Erythroblast (primary cell): Measurements from ENCODE around the gene GPR4.

Experiments used
- DNase-seq, 2 experiments: peaks; one replicate each; lab custom pipeline; 2025; lab: John Stamatoyannopoulos, UW
- GATA1 ChIP-seq: IDR thresholded peaks from 2 replicates; pipeline ENCODE4 v1.6.1; 2011; ENCODE audit warnings: low read depth, mild to moderate bottlenecking, control low read depth, low read length, moderate library complexity
- POLR2A ChIP-seq: IDR thresholded peaks from 2 replicates; pipeline ENCODE4 v1.6.1; 2011; ENCODE audit warnings: mild to moderate bottlenecking, low read length

Gene GPR4

DNA sequence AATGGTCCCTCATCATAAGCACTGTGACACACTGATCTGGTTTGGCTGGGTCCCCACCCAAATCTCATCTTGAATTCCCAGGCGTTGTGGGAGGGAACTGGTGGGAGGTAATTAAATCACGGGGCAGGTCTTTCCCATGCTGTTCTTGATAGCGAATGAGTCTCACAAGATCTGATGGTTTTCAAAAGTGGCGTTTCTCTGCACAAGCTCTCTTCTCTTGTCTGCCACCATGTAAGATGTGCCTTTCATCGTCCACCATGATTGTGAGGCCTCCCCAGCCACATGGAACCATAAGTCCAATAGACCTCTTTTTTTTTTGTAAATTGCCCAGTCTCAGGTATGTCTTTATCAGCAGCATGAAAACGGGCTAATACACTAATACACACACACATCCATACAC, 6.9 kb upstream of the GPR4 start:
- TF ChIP-seq GATA1 (no peak), POLR2A (no peak)

GRCh38 chr19:45607071-45608029, 5.3 kb upstream of the GPR4 start:
- peak; percentile 42 to 68 for DNase-seq
- TF ChIP-seq GATA1 = no peak
- no peak for TF ChIP-seq POLR2A

More for the DNA sequence above, 6.9 kb upstream of the GPR4 start:
- no peak for DNase-seq

DNA sequence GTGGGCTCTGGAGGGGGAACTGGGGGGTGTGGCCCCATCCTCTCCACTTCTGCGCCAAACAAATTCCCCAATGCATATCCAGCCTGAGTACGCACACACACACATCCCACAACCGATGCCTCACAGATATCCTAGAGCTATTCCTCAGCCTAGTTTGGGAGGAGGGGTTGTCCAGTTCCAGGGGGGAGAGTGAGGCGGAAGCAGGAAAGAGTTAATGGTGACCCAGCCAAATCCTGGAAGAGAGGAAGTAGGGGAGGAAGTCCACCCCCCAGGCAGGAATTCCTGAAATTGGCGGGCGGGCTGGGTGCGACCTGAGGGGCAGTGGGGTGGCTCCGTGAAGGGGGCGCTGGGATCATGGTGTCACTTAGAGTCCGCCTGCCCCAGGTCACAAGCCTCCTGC, 897 bp downstream of the GPR4 start:
- TF ChIP-seq GATA1 (no peak), POLR2A (no peak)
- DNase-seq = no peak

DNA sequence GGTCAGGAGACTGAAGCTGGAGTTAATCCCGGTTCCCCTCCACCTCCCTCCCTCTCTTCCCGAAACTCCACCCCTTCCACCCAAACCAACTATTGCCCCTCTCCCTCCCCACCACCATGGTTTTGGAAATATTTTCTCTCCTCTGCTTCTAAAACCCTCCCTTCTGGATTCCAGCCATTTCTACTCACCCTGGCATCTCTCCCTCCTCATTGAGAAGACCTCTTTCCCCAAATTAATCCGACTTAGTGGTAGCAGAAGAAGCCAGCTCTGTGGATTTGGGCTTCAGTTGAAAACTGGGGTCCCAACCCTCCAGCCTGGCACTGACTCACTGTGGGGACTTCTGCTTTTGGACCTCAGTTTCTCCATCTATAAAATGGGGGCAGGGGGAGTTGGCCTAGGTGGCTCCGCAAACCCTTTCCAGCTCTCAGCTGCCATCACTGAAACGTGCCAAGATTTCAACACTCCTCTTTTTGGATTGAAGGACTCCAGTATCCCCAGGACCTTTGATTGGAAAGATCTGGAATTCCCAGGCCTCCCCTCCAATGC, 1.6 kb downstream of the GPR4 start:
- TF ChIP-seq GATA1 = no peak
- TF ChIP-seq POLR2A = no peak
- no peak for DNase-seq

GRCh38 chr19:45599286-45599685, 2.7 kb downstream of the GPR4 start:
- TF ChIP-seq POLR2A (no peak), GATA1 (no peak)
- DNase-seq = no peak

DNA sequence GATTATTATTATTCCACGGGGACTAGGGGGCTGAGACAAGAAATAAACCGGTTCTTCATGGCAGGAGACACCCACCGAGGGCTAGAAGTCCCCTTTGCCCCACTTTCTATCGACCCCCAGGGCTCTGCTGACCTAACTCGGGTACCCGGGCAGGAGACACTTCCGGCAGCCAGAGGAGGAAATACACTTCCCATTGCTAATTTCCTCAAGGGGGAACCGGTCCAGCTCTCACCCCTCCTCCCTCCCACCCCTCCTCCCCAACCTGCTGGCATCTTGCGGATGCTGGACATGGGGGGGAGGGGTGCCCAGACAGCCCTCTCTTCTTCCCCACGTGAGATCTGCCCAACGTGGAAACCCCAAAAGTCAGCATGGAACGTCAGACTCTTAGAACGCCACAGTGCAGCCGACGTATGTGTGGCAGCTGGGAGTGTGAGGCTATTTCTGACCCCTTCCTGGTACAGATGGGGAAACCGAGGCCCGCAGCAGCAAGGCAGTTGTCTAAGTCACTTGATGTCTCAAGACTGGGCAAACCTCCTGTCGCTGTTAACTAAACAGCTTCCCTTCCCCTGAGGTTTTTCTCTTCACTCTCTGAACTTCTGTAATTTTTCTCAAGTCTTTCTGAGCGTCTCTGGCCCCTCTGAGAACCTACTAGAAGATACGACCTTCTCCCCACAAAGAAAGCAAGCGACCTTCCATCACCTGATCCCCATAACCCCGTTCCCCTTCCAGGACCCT, 3.6 kb downstream of the GPR4 start:
- DNase-seq = no peak
- TF ChIP-seq POLR2A (no peak), GATA1 (no peak)

GRCh38 chr19:45597425-45598111, 4.4 kb downstream of the GPR4 start:
- no peak for DNase-seq
- no peak for TF ChIP-seq POLR2A
- TF ChIP-seq GATA1 = no peak

DNA sequence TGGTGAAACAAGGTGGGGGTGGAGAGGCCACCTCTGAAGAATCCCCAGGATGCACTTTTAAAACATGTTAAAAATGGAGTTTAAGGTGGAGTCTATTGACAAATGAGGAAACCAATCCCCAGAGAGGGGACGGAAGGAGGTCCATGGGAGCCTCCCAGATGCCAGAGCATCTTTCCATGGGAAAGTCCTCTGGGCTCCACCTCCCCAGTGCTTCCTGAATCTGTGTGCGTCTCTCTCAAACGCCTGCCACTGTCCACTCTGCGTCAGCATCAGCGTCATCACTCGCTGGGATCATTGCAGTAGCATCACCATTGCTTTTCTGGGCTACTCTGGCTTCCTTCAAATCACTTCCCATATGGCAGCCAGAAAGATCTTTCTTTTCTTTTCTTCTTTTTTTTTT, 6.2 kb downstream of the GPR4 start:
- no peak for TF ChIP-seq POLR2A
- TF ChIP-seq GATA1 = no peak
- no peak for DNase-seq

DNA sequence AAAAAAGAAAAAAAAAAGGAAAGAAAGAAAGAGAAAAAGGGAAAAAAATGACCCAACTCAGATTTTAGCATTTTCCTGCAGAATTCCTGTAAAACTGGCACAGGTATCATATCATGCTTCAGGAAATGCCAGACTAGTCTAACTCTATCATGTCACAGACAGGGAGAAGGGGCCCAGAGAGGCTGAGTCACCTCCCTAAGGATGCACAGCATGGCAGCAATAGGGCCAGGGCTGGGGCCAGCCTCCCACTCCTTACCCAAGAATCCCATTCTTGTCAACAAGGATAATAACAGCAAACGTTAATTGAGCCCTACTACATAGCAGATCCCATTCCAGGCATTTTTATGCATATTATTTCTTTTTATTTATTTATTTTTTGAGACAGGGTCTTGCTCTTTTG, 8.5 kb downstream of the GPR4 start:
- no peak for DNase-seq
- no peak for TF ChIP-seq GATA1
- TF ChIP-seq POLR2A = no peak

DNA sequence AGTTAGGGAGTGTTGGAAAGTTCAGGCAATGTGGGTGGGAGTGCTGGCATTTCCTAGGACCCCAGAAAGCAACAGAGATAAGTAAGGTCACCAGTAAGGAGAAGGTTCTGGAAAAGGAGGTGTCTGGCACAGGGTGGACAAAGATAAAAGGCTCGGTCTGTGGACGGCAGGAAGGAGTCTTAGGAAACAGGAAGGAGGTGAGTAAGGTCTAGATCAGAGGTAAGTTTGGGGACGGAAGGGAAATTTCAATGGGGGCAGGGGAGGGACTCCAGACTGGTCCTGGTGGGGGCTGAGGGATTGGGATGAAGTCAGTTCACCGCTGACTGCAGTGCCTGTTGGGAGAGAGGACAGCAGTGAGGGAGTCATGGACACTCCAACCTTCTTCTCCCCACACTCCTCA, 9.6 kb downstream of the GPR4 start:
- DNase-seq = no peak
- TF ChIP-seq POLR2A (no peak), GATA1 (no peak)

- no peak for TF ChIP-seq POLR2A
- TF ChIP-seq GATA1 = no peak
- no peak for DNase-seq
Measured at GRCh38 chr19:45591638-45592005, 10.4 kb downstream of the GPR4 start.

GRCh38 chr19:45591004-45591637, 10.9 kb downstream of the GPR4 start:
- peak; percentile 47 to 49 for DNase-seq
- TF ChIP-seq GATA1 = no peak
- TF ChIP-seq POLR2A = no peak

DNA sequence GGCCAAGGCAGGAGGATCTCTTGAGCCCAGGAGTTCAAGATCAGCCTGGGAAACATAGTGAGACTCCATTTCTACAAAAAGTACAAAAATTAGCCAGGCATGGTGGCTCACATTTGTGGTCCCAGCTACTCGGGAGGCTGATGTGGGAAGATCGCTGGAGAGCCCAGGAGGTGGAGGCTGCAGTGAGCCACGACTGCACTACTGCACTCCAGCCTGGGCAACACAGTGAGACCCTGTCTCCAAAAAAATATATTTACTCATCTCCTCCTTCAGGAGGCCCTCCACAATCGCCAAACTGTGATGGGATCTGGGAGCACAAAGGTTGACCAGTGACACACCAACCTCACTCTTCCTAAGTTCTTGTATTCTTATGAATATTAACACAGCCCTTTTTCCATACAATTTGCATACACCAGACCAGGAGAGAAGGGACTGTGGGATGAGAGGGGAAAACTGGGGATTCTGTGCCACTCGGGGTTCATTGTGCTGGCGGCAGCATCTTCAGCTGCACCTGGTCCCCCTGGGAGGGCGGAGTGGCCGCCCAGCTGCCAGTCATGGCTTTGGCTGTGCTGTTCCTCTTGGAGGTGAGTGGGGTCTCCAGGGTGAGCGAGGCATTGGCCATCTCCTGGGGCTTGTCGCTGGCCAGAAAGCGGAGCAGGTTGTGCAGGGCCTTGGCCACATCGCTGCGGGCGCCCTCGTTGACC, 11.6 kb downstream of the GPR4 start:
- TF ChIP-seq POLR2A (no peak), GATA1 (no peak)
- no peak for DNase-seq
